DND-41 (cell line): ENCODE data around the gene GRIA4.

ENCODE experiments used
- EZH2 ChIP-seq: IDR thresholded peaks from 3 replicates; pipeline ENCODE4 v1.6.1; 2012; ENCODE audit warnings: borderline replicate concordance, low read depth, mild to moderate bottlenecking, moderate library complexity, low read length, inconsistent platforms; ENCODE audit not compliant: severe bottlenecking
- TF ChIP-seq, protein P1 (sequence below): IDR thresholded peaks from 2 replicates; pipeline ENCODE4 v1.5.1; 2012; ENCODE audit warnings: borderline replicate concordance, low read length, moderate library complexity, mild to moderate bottlenecking; ENCODE audit not compliant: poor library complexity, severe bottlenecking; ENCODE audit errors: extremely low read depth

DNA sequence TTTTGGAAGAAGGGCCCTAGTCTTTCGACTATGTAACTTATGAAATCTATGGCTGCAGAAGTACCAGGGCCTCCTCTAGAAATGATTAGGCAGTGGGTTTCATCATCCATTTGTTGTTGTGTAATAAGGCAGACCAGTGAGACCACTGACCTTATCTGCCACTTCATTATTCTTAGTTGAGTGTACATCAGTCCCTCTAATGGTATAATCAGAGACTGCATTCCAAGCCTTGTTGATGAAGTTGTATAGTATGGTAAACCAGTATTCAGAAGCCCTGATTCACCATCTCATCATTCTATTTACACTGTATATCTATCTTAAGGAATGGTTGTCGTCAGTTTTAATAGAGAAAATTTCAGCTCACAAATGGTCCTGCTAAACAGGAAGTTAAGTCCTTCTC is 32.2 kb upstream of the GRIA4 start:
- TF ChIP-seq, protein P1, sequence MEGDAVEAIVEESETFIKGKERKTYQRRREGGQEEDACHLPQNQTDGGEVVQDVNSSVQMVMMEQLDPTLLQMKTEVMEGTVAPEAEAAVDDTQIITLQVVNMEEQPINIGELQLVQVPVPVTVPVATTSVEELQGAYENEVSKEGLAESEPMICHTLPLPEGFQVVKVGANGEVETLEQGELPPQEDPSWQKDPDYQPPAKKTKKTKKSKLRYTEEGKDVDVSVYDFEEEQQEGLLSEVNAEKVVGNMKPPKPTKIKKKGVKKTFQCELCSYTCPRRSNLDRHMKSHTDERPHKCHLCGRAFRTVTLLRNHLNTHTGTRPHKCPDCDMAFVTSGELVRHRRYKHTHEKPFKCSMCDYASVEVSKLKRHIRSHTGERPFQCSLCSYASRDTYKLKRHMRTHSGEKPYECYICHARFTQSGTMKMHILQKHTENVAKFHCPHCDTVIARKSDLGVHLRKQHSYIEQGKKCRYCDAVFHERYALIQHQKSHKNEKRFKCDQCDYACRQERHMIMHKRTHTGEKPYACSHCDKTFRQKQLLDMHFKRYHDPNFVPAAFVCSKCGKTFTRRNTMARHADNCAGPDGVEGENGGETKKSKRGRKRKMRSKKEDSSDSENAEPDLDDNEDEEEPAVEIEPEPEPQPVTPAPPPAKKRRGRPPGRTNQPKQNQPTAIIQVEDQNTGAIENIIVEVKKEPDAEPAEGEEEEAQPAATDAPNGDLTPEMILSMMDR = peak; percentile 20
- no peak for TF ChIP-seq EZH2
